ENCODE measurements around the gene CDR2L. TPM values are rescaled to one million over a fixed set of nuclear protein-coding genes. Genes with fewer than 3 reads are reported as not detected.

CDR2L gene
- total RNA-seq, 4 donors from 2014 or later = 7.4 to 80.7 (median 53.9) TPM

- H3K9me3 ChIP-seq = no peaks in the 10 kb centered on the region
- H3K27ac ChIP-seq = no peak overlapping the region
- H3K4me3 ChIP-seq = no peak overlapping the region
- H3K36me3 ChIP-seq = no peaks in the 10 kb centered on the region
- no peaks in the 10 kb centered on the region for H3K27me3 ChIP-seq
- DNase-seq = no peak
- TF ChIP-seq CTCF (IDR thresholded peaks at IDR 0.05) = no peak
- no peak for TF ChIP-seq POLR2A (IDR thresholded peaks at IDR 0.05)
- H3K4me1 ChIP-seq = no peaks in the 10 kb centered on the region
Measured at GRCh38 chr17:74945543-74945942, 41.9 kb upstream of the CDR2L start.

- Histone ChIP-seq H3K9me3 (no peaks in the 10 kb centered on the region), H3K36me3 (no peaks in the 10 kb centered on the region), H3K4me1 (peaks cover 0 to 9% (median 0%) of the 10 kb centered on the region in 4 donors), H3K27me3 (no peaks in the 10 kb centered on the region), H3K27ac (no peak overlapping the region), H3K4me3 (no peak overlapping the region)
- DNase-seq = no peak
- TF ChIP-seq CTCF (IDR thresholded peaks at IDR 0.05) (no peak), POLR2A (IDR thresholded peaks at IDR 0.05) (no peak)
Measured at GRCh38 chr17:74946641-74947040, 40.8 kb upstream of the CDR2L start.

- H3K4me3 ChIP-seq = no peak overlapping the region
- no peaks in the 10 kb centered on the region for H3K9me3 ChIP-seq
- no peak for DNase-seq
- peaks cover 0 to 15% (median 0%) of the 10 kb centered on the region in 4 donors for H3K4me1 ChIP-seq
- H3K27ac ChIP-seq = no peak overlapping the region
- TF ChIP-seq CTCF (IDR thresholded peaks at IDR 0.05) (no peak), POLR2A (IDR thresholded peaks at IDR 0.05) (no peak)
- no peaks in the 10 kb centered on the region for H3K36me3 ChIP-seq
- H3K27me3 ChIP-seq = no peaks in the 10 kb centered on the region
Measured at GRCh38 chr17:74947041-74947754, 40.2 kb upstream of the CDR2L start.

- Histone ChIP-seq H3K27ac (no peak overlapping the region), H3K9me3 (no peaks in the 10 kb centered on the region), H3K36me3 (no peaks in the 10 kb centered on the region), H3K27me3 (no peaks in the 10 kb centered on the region), H3K4me1 (peaks cover 0 to 30% (median 0%) of the 10 kb centered on the region in 4 donors), H3K4me3 (no peak overlapping the region)
- no peak for TF ChIP-seq POLR2A (IDR thresholded peaks at IDR 0.05)
- DNase-seq = no peak
Measured at GRCh38 chr17:74949455-74950115, 37.8 kb upstream of the CDR2L start.

GRCh38 chr17:74950207-74950606, 37.2 kb upstream of the CDR2L start:
- Histone ChIP-seq H3K9me3 (no peaks in the 10 kb centered on the region), H3K4me1 (peaks cover 0 to 30% (median 0%) of the 10 kb centered on the region in 4 donors), H3K4me3 (no peak overlapping the region), H3K36me3 (no peaks in the 10 kb centered on the region), H3K27ac (no peak overlapping the region), H3K27me3 (no peaks in the 10 kb centered on the region)
- no peak for TF ChIP-seq CTCF (IDR thresholded peaks at IDR 0.05)
- TF ChIP-seq POLR2A (IDR thresholded peaks at IDR 0.05) = no peak
- DNase-seq = no peak

GRCh38 chr17:74951065-74951464, 36.4 kb upstream of the CDR2L start:
- Histone ChIP-seq H3K27ac (no peak overlapping the region), H3K9me3 (no peaks in the 10 kb centered on the region), H3K4me3 (no peak overlapping the region), H3K27me3 (no peaks in the 10 kb centered on the region), H3K36me3 (no peaks in the 10 kb centered on the region), H3K4me1 (peaks cover 0 to 30% (median 0%) of the 10 kb centered on the region in 4 donors)
- TF ChIP-seq CTCF (IDR thresholded peaks at IDR 0.05) = no peak
- no peak for TF ChIP-seq POLR2A (IDR thresholded peaks at IDR 0.05)
- no peak for DNase-seq
